AG09319 (cell line): Measurements from ENCODE around the gene MDGA2.

Source experiments
- DNase-seq: peaks from one replicate; pipeline ENCODE4 v3.0.0-alpha.2; 2010; ENCODE audit warnings: low read depth; ENCODE audit errors: extremely low read depth
- TF ChIP-seq, protein P1 (sequence below): IDR thresholded peaks from 2 replicates; pipeline ENCODE4 v1.5.1; 2011; ENCODE audit warnings: low read depth, mild to moderate bottlenecking, inconsistent platforms, low read length, moderate library complexity

Gene MDGA2

DNA sequence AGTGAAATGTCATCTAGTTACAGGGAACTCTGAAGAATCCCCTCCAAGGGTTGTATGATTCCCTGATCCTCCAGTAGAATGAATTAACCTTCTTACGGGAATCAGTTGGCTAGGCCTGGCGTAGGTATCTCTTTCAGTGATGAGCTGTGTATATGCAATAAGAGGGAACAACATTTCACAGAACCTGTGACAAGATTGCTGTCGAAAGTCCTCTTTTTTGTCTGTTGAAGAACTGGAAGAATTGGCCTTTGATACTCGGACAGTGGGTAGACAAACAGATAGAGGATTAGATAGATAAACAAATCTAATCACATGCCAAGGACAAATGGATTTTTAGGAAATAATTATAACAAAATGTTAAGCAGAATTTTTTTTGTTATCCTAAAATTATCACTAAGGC, 184.6 kb downstream of the MDGA2 start:
- TF ChIP-seq, protein P1, sequence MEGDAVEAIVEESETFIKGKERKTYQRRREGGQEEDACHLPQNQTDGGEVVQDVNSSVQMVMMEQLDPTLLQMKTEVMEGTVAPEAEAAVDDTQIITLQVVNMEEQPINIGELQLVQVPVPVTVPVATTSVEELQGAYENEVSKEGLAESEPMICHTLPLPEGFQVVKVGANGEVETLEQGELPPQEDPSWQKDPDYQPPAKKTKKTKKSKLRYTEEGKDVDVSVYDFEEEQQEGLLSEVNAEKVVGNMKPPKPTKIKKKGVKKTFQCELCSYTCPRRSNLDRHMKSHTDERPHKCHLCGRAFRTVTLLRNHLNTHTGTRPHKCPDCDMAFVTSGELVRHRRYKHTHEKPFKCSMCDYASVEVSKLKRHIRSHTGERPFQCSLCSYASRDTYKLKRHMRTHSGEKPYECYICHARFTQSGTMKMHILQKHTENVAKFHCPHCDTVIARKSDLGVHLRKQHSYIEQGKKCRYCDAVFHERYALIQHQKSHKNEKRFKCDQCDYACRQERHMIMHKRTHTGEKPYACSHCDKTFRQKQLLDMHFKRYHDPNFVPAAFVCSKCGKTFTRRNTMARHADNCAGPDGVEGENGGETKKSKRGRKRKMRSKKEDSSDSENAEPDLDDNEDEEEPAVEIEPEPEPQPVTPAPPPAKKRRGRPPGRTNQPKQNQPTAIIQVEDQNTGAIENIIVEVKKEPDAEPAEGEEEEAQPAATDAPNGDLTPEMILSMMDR: no peak
- DNase-seq: no peak

DNA sequence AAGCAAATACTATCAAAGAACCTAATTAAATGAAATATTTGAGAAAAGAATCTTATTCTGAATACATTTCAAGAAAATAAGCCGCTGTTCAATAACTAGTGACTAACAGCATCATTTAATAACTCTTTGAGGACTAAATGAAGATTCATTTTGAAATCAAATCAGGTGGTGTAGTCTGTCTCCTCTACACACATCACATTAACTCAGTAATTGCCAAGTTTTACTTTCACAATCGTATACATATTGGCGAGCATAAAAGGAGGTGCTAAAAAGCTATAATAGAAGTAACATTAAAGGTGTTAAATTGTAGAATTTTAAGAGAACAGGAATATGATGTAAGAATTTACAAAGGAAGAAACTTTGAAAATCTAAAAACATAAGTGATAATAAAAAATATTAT, 185.1 kb downstream of the MDGA2 start:
- TF ChIP-seq, protein P1: no peak
- no peak for DNase-seq

DNA sequence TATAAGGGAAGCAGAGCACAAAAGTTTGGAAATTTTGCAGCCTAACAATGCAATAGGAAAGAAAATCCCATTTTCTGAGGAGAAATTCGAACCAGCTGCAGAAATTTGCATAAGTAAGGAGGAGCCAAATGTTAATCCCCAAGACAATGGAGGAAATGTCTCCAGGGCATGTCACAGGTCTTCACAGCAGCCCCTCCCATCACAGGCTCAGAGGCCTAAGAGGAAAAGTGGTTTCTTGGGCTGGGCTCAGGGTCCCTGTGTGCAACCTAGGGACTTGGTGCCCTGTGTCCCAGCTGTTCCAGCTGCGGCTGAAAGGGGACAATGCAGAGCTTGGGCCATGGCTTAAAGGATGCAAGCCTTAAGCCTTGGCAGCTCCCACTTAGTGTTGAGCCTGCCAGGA, 190.0 kb downstream of the MDGA2 start:
- no peak for DNase-seq
- TF ChIP-seq, protein P1: no peak

DNA sequence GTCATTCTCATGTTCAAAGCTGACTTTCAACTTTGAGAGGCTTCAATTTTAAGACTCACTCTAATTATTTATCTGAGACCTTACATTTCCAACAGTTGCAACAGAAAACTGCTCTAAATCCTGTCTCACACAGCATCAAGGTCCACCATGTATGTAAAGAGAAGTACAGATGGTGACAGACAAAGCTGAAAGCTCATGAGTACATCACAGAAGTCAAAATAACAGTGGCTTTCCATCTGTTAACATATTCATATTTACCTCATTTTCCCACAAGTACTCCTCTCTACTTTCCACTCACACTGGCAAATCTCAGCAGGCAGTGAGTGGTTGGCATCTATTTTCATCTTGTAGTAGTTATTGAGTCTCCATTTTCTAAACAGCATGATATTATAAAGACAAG, 192.0 kb downstream of the MDGA2 start:
- TF ChIP-seq, protein P1: no peak
- no peak for DNase-seq

DNA sequence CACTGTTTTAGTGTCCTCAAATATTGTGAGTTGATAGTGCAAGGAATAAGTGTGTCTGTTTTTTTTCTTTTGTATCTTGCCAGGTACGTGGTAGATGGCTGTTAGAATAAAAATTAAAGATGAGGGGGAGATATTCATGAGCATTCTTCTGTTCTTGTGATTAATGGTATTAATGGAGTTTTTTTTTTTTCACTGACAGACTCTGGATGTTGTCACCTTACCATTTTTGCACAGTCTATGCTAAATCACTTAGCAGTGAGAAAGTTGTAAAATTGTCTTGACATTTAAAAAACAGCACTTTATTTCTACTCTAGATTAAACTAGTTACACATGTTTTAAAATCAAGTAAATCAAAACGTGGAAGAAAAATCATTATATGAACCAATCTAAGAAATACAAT, 204.3 kb downstream of the MDGA2 start:
- DNase-seq: no peak
- TF ChIP-seq, protein P1: no peak

DNA sequence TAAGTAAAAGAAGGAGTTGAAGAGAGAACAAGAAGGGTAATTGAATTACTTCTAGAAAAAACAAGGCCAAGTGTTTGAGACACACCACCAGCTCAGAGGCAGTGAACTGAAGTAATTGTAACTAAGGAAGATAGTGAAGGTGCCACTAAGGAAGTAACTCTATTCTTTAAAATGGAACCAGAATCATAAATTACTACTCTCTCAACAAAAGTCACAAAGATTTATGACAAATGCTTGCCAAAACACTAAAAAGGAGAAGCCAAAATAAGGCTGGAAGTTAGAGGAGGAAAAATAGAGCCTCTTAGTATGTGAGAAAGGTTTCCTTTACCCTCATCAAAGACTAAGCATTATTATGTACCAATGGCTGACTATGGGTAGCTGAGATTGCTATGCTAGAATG, 208.5 kb downstream of the MDGA2 start:
- TF ChIP-seq, protein P1: no peak
- no peak for DNase-seq

DNA sequence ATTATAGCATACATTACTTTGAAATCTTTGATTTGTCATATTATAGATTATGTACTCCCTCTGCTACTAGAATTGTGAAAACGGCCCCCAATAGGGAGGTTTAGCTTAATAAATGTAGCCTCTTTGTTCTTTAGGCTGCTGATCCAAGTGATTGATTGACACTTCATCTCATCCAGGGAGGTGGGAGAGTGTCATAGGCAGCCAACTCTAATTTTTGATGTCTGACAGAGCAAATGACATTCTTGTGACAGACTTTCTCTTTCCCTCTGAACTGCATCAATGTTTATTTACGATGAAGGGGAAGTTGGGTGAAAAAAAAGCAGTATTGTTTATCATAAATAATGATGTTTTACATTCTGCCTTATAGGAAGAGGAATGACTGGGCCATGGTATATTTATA, 221.4 kb downstream of the MDGA2 start:
- TF ChIP-seq, protein P1: no peak
- DNase-seq: no peak
